Type B pancreatic cell (in vitro differentiated cells): ENCODE measurements around the gene KRTAP27-1. TPM values are rescaled to one million over a fixed set of nuclear protein-coding genes. Genes with fewer than 3 reads are reported as not detected.

Experiments used
- DNase-seq: peaks from one replicate; pipeline ENCODE4 v3.0.0; 2021; ENCODE audit warnings: mixed read lengths; ENCODE audit not compliant: unreplicated experiment; ENCODE audit errors: extremely low spot score
- H3K27ac Mint-ChIP-seq: 2 replicates; pipeline ENCODE4 v1.8.0; 2021; ENCODE audit warnings: mild to moderate bottlenecking, mixed read lengths
- H3K27me3 Mint-ChIP-seq: 2 replicates; pipeline ENCODE4 v1.8.0; 2021; ENCODE audit warnings: mixed read lengths
- H3K36me3 Mint-ChIP-seq: 2 replicates; pipeline ENCODE4 v1.8.0; 2021; ENCODE audit warnings: mixed read lengths
- H3K4me1 Mint-ChIP-seq: one replicate; pipeline ENCODE4 v1.8.0; 2021; ENCODE audit warnings: mixed read lengths; ENCODE audit not compliant: unreplicated experiment
- H3K4me3 Mint-ChIP-seq: 2 replicates; pipeline ENCODE4 v1.8.0; 2021; ENCODE audit warnings: mild to moderate bottlenecking, mixed read lengths
- H3K9me3 Mint-ChIP-seq: 2 replicates; pipeline ENCODE4 v1.8.0; 2021; ENCODE audit warnings: mixed read lengths
- total RNA-seq: library from RNA; stranded (reverse); gene quantifications from 2 replicates; pipeline ENCODE4 v1.2.1, GENCODE V29; 2021; ENCODE audit warnings: low replicate concordance
- TF ChIP-seq, protein P1 (sequence below): fragments of 200-600 bp; sonication (generic); conservative IDR thresholded peaks from 2 replicates; pipeline ENCODE4 v1.5.0; 2021; ENCODE audit warnings: antibody characterized with exemption, mild to moderate bottlenecking

The KRTAP27-1 gene
- total RNA-seq, 1 donor from 2014 or later, result not detected

DNA sequence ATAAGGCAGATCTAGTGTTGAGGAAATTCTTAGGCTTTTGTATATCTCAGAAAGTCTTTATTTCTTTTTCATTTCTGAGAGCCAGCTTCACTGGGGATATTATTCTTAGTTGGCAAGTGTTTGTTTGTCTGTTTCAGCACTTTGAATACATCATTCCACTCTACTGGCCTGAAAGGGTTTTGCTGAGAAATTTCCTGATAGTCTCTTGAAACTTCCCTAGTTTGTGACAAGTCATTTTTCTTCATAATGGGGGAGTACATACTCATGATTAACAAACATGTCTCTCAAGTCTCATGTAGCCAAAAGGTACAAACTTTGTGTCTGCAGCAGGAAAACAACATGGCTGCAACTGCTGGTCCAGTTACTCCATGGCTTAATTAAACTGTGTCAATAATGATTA, 11.1 kb downstream of the KRTAP27-1 start:
- no peak for DNase-seq
- no peak overlapping the region for H3K4me3 Mint-ChIP-seq
- H3K4me1 Mint-ChIP-seq, result no peaks in the 10 kb centered on the region
- TF ChIP-seq, protein P1, sequence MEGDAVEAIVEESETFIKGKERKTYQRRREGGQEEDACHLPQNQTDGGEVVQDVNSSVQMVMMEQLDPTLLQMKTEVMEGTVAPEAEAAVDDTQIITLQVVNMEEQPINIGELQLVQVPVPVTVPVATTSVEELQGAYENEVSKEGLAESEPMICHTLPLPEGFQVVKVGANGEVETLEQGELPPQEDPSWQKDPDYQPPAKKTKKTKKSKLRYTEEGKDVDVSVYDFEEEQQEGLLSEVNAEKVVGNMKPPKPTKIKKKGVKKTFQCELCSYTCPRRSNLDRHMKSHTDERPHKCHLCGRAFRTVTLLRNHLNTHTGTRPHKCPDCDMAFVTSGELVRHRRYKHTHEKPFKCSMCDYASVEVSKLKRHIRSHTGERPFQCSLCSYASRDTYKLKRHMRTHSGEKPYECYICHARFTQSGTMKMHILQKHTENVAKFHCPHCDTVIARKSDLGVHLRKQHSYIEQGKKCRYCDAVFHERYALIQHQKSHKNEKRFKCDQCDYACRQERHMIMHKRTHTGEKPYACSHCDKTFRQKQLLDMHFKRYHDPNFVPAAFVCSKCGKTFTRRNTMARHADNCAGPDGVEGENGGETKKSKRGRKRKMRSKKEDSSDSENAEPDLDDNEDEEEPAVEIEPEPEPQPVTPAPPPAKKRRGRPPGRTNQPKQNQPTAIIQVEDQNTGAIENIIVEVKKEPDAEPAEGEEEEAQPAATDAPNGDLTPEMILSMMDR, result no peak
- H3K27me3 Mint-ChIP-seq, result no peaks in the 10 kb centered on the region
- H3K27ac Mint-ChIP-seq, result no peak overlapping the region
- no peaks in the 10 kb centered on the region for H3K9me3 Mint-ChIP-seq
- no peaks in the 10 kb centered on the region for H3K36me3 Mint-ChIP-seq

DNA sequence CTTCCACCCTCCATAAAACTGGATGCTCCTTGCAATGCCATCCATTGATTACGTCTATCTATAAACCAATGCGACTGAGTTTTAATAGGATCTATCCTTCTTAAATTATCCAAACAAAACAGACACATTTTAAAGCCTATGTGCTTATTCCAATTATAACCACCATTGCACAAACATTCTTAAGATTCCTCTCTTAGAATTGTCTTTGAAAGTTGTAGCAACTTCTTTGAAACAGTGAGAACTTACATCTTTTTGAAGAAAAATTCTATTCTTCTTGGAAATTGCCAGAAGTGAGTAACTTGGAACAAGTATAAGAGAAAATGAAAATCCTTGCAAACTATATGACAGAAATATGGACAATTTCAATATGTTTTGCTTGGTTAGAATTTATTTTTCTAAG, 17.3 kb downstream of the KRTAP27-1 start, which contains the start of gene KRTAP26-1:
TSS of gene KRTAP26-1 (minus strand) at position 101 of the 400 bp plus-strand sequence. CDS start 280 bp downstream, outside the sequence.
- Mint-ChIP-seq H3K27ac (no peak within 1 kb of the TSS), H3K36me3 (no peaks in the 10 kb centered on the region), H3K27me3 (no peaks in the 10 kb centered on the region), H3K4me3 (no peak within 1 kb of the TSS), H3K9me3 (no peaks in the 10 kb centered on the region), H3K4me1 (no peaks in the 10 kb centered on the region)
- DNase-seq, result no peak
- TF ChIP-seq, protein P1, result no peak

DNA sequence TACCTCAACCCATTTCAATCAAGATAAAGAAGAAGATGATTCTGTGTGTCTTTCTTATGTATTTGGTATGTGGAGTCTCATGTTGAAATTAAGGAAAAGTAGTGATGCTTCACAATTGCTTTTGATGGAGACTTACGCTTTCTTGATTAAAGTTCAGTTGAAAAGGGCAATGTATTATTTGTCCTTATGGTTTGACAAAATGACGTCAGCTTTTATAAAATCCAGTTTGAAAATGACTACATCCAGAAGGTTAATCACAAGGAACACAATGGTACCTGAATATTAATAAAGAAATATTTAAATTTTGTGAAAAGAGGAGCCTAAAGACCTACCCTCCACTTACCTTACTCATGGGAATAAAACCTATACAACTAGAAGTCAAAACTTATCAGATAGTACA, 21.8 kb downstream of the KRTAP27-1 start:
- Mint-ChIP-seq H3K27ac (no peak overlapping the region), H3K9me3 (no peaks in the 10 kb centered on the region), H3K27me3 (no peaks in the 10 kb centered on the region), H3K4me3 (no peak overlapping the region), H3K4me1 (no peaks in the 10 kb centered on the region), H3K36me3 (no peaks in the 10 kb centered on the region)
- TF ChIP-seq, protein P1, result no peak
- no peak for DNase-seq

DNA sequence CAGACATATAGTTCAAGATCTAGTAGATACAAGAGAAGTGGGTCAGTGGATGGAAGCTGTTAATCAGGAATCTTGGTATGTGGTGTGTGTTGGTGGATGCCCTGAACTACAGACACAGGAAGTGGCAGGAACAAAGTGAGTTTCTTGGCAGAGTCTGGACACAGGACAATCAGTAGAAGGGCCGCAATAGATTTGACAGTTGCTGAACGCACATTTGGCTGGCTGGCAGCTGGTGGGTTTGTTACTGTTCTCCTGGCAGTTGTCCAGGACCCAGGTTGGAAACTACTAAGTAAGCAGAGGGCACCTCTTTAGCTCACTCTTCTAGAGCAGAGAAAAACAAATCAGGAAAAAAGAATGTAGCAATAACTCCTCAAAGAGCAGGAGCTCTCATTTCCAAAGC, 30.6 kb downstream of the KRTAP27-1 start:
- Mint-ChIP-seq H3K27me3 (no peaks in the 10 kb centered on the region), H3K4me1 (peaks cover 5% of the 10 kb centered on the region), H3K4me3 (no peak overlapping the region), H3K27ac (no peak overlapping the region), H3K9me3 (no peaks in the 10 kb centered on the region), H3K36me3 (no peaks in the 10 kb centered on the region)
- TF ChIP-seq, protein P1, result no peak
- no peak for DNase-seq

DNA sequence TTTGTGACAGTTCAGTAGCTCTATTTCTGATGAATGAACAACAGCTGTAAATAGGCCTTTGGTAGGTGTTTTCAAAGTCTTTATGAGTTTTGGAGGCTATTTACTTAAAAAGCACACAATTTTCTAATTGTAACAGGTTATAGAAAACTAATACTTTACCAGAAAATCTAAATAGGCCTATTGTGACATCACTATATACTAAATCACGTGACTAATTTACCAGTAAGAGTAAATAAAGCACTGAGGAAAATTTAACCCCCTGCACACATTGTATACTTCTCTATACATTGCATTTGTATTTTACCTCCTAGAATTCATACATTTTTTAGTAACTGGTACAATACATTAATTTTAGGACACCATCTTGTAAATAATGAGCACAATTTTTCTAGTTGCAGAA, 32.4 kb downstream of the KRTAP27-1 start:
- no peak overlapping the region for H3K27ac Mint-ChIP-seq
- no peaks in the 10 kb centered on the region for H3K9me3 Mint-ChIP-seq
- H3K36me3 Mint-ChIP-seq, result no peaks in the 10 kb centered on the region
- no peak for DNase-seq
- peaks cover 5% of the 10 kb centered on the region for H3K4me1 Mint-ChIP-seq
- H3K4me3 Mint-ChIP-seq, result no peak overlapping the region
- TF ChIP-seq, protein P1, result no peak
- no peaks in the 10 kb centered on the region for H3K27me3 Mint-ChIP-seq

DNA sequence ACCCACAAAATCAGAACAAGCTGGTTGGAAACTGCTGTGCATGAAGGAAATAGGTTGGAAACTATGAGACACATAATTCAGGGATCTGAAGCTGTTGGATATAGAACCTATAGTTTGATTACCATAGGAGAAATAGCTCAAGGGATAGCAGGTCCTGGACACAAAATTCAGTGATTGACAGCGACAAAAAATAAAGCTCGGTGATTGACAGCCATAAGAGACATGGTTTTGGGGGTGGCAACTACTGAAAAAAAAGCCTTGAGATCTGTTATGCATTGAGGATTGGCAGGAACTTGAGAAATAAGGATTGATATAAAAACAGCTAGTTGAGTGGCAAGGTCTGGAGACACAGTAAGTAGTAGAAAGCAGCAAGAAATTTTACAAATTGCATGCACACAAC, 48.3 kb downstream of the KRTAP27-1 start, which contains the start of gene KRTAP25-1:
TSS of gene KRTAP25-1 (minus strand) at position 300 of the 400 bp plus-strand sequence. CDS start at position 276, 24 bp downstream.
- no peak within 1 kb of the TSS for H3K4me3 Mint-ChIP-seq
- H3K9me3 Mint-ChIP-seq, result no peaks in the 10 kb centered on the region
- H3K36me3 Mint-ChIP-seq, result no peaks in the 10 kb centered on the region
- H3K4me1 Mint-ChIP-seq, result no peaks in the 10 kb centered on the region
- no peaks in the 10 kb centered on the region for H3K27me3 Mint-ChIP-seq
- DNase-seq, result no peak
- TF ChIP-seq, protein P1, result no peak
- H3K27ac Mint-ChIP-seq, result no peak within 1 kb of the TSS
